Ectodermal cell (in vitro differentiated cells): Measurements from ENCODE around the gene SLIT3.

Source experiments
- H3K27ac ChIP-seq: 2 replicates; pipeline ENCODE4 v1.7.0; 2013; ENCODE audit warnings: mild to moderate bottlenecking, low read depth, low read length; ENCODE audit not compliant: insufficient read depth, poor library complexity, severe bottlenecking
- H3K27me3 ChIP-seq: 2 replicates; pipeline ENCODE4 v1.7.0; 2013; ENCODE audit warnings: mild to moderate bottlenecking, low read length; ENCODE audit not compliant: insufficient read depth, control insufficient read depth, poor library complexity, severe bottlenecking
- H3K36me3 ChIP-seq: one replicate; pipeline ENCODE4 v1.7.0; 2013; ENCODE audit warnings: low read length; ENCODE audit not compliant: control insufficient read depth, insufficient read depth
- H3K4me1 ChIP-seq: one replicate; pipeline ENCODE4 v1.7.0; 2013; ENCODE audit warnings: low read length; ENCODE audit not compliant: control insufficient read depth, insufficient read depth
- H3K4me3 ChIP-seq: 2 replicates; pipeline ENCODE4 v1.7.0; 2013; ENCODE audit warnings: low read depth, low read length, control low read depth; ENCODE audit not compliant: insufficient read depth
- H3K9me3 ChIP-seq: 2 replicates; pipeline ENCODE4 v1.7.0; 2013; ENCODE audit warnings: mild to moderate bottlenecking, low read length, moderate library complexity; ENCODE audit not compliant: control insufficient read depth
- WGBS, 2 experiments: methylation state at CpG; one replicate each; pipeline ENCODE4 v1.1.7; 2013; ENCODE audit warnings: missing lambda C conversion rate in 2 of 2; 5-methylcytosine and 5-hydroxymethylcytosine counted together

Gene SLIT3

GRCh38 chr5:169003721-169004541, 297.0 kb downstream of the SLIT3 start:
- no peaks in the 10 kb centered on the region for H3K36me3 ChIP-seq
- H3K27ac ChIP-seq = no peak overlapping the region
- 86 to 88% methylated on average over 8 to 11 of the region's 11 CpGs for WGBS, 2 experiments
- no peaks in the 10 kb centered on the region for H3K9me3 ChIP-seq
- H3K4me1 ChIP-seq = peaks cover 3% of the 10 kb centered on the region
- no peak overlapping the region for H3K4me3 ChIP-seq
- H3K27me3 ChIP-seq = no peaks in the 10 kb centered on the region

GRCh38 chr5:169002953-169003555, 297.9 kb downstream of the SLIT3 start:
- H3K27ac ChIP-seq = no peak overlapping the region
- H3K4me3 ChIP-seq = no peak overlapping the region
- H3K9me3 ChIP-seq = no peaks in the 10 kb centered on the region
- no peaks in the 10 kb centered on the region for H3K36me3 ChIP-seq
- 75 to 76% methylated on average over 6 of the region's 6 CpGs for WGBS, 2 experiments
- H3K4me1 ChIP-seq = peaks cover 3% of the 10 kb centered on the region
- no peaks in the 10 kb centered on the region for H3K27me3 ChIP-seq

GRCh38 chr5:169001394-169001793, 299.5 kb downstream of the SLIT3 start:
- no peaks in the 10 kb centered on the region for H3K9me3 ChIP-seq
- H3K4me1 ChIP-seq = peaks cover 11% of the 10 kb centered on the region
- H3K27ac ChIP-seq = no peak overlapping the region
- H3K27me3 ChIP-seq = no peaks in the 10 kb centered on the region
- WGBS, 2 experiments = 91 to 93% methylated on average over 3 of the region's 3 CpGs
- no peaks in the 10 kb centered on the region for H3K36me3 ChIP-seq
- H3K4me3 ChIP-seq = no peak overlapping the region

- 95 to 96% methylated on average over 3 of the region's 3 CpGs for WGBS, 2 experiments
- Histone ChIP-seq H3K4me3 (no peak overlapping the region), H3K27ac (no peak overlapping the region)
These were observed 305.9 kb downstream of the SLIT3 start for GRCh38 chr5:168995024-168995423.

GRCh38 chr5:168992687-168993086, 308.3 kb downstream of the SLIT3 start:
- Histone ChIP-seq H3K27ac (no peak overlapping the region), H3K4me1 (peaks cover 22% of the 10 kb centered on the region), H3K4me3 (no peak overlapping the region), H3K36me3 (no peaks in the 10 kb centered on the region), H3K27me3 (no peaks in the 10 kb centered on the region), H3K9me3 (no peaks in the 10 kb centered on the region)
- WGBS, 2 experiments = 78 to 82% methylated on average over 11 of the region's 11 CpGs

More at GRCh38 chr5:168995024-168995423, 305.9 kb downstream of the SLIT3 start:
- Histone ChIP-seq H3K4me1 (peaks cover 22% of the 10 kb centered on the region), H3K27me3 (no peaks in the 10 kb centered on the region), H3K36me3 (no peaks in the 10 kb centered on the region), H3K9me3 (no peaks in the 10 kb centered on the region)

- no peaks in the 10 kb centered on the region for H3K27me3 ChIP-seq
These were observed 308.9 kb downstream of the SLIT3 start for GRCh38 chr5:168992016-168992415.

GRCh38 chr5:168991311-168991710, 309.6 kb downstream of the SLIT3 start:
- H3K9me3 ChIP-seq = no peaks in the 10 kb centered on the region
- H3K36me3 ChIP-seq = no peaks in the 10 kb centered on the region
- H3K27me3 ChIP-seq = no peaks in the 10 kb centered on the region
- H3K4me1 ChIP-seq = peaks cover 14% of the 10 kb centered on the region
- H3K4me3 ChIP-seq = no peak overlapping the region
- 55 to 57% methylated on average over 2 of the region's 2 CpGs for WGBS, 2 experiments
- H3K27ac ChIP-seq = no peak overlapping the region

More at GRCh38 chr5:168992016-168992415, 308.9 kb downstream of the SLIT3 start:
- 74 to 75% methylated on average over 5 of the region's 5 CpGs for WGBS, 2 experiments
- Histone ChIP-seq H3K4me3 (no peak overlapping the region), H3K4me1 (peaks cover 21% of the 10 kb centered on the region), H3K27ac (no peak overlapping the region), H3K36me3 (no peaks in the 10 kb centered on the region), H3K9me3 (no peaks in the 10 kb centered on the region)

- Histone ChIP-seq H3K27ac (no peak overlapping the region), H3K36me3 (no peaks in the 10 kb centered on the region), H3K4me1 (peaks cover 8% of the 10 kb centered on the region), H3K9me3 (no peaks in the 10 kb centered on the region), H3K27me3 (no peaks in the 10 kb centered on the region), H3K4me3 (no peak overlapping the region)
- 87 to 96% methylated on average over 4 of the region's 4 CpGs for WGBS, 2 experiments
These were observed 310.3 kb downstream of the SLIT3 start for GRCh38 chr5:168990679-168991078.

- WGBS, 2 experiments = 72 to 76% methylated on average over 7 to 8 of the region's 8 CpGs
- H3K27ac ChIP-seq = no peak overlapping the region
- H3K4me3 ChIP-seq = no peak overlapping the region
- peaks cover 8% of the 10 kb centered on the region for H3K4me1 ChIP-seq
- no peaks in the 10 kb centered on the region for H3K9me3 ChIP-seq
- no peaks in the 10 kb centered on the region for H3K36me3 ChIP-seq
- H3K27me3 ChIP-seq = no peaks in the 10 kb centered on the region
These were observed 311.0 kb downstream of the SLIT3 start for GRCh38 chr5:168989731-168990505.

- H3K36me3 ChIP-seq = no peaks in the 10 kb centered on the region
- H3K27me3 ChIP-seq = no peaks in the 10 kb centered on the region
- H3K4me1 ChIP-seq = peaks cover 7% of the 10 kb centered on the region
- 90 to 92% methylated on average over 2 of the region's 2 CpGs for WGBS, 2 experiments
- no peak overlapping the region for H3K27ac ChIP-seq
- no peak overlapping the region for H3K4me3 ChIP-seq
- no peaks in the 10 kb centered on the region for H3K9me3 ChIP-seq
These were observed 312.2 kb downstream of the SLIT3 start for GRCh38 chr5:168988699-168989098.
